WTC11 (cell line): ENCODE data around the gene TEX261. TPM values are rescaled to one million over a fixed set of nuclear protein-coding genes. Genes with fewer than 3 reads are reported as not detected.

Experiments
- ATAC-seq: fragments of 200-7000 bp; cut with Tn5 transposase; 2 replicates; pipeline ENCODE4 v1.10.0; 2021; ENCODE audit warnings: mild to moderate bottlenecking, moderate library complexity
- CTCF ChIA-PET: fragments of 300-600 bp; sonication (Branson Sonifier 250); formaldehyde crosslinking; loops from one replicate; lab custom pipeline; 2021; ENCODE audit warnings: antibody characterized with exemption; lab: Charles Lee
- POLR2A ChIA-PET: fragments of 350-600 bp; sonication (Branson Sonifier 250); formaldehyde crosslinking; loops from one replicate; lab custom pipeline; 2021; ENCODE audit warnings: antibody characterized with exemption; lab: Charles Lee
- DNase-seq: peaks from one replicate; pipeline ENCODE4 v3.0.0; 2021; ENCODE audit warnings: low spot score
- H3K27ac Mint-ChIP-seq: 2 replicates; pipeline ENCODE4 v1.8.0; 2021; ENCODE audit warnings: mixed read lengths
- H3K27me3 Mint-ChIP-seq: 2 replicates; pipeline ENCODE4 v1.8.0; 2021; ENCODE audit warnings: low read depth, mild to moderate bottlenecking, moderate library complexity, mixed read lengths
- H3K36me3 Mint-ChIP-seq: 2 replicates; pipeline ENCODE4 v1.8.0; 2021; ENCODE audit warnings: mixed read lengths
- H3K4me1 Mint-ChIP-seq: 2 replicates; pipeline ENCODE4 v1.8.0; 2022; ENCODE audit warnings: mixed read lengths
- H3K4me3 Mint-ChIP-seq: 2 replicates; pipeline ENCODE4 v1.8.0; 2021; ENCODE audit warnings: mild to moderate bottlenecking, moderate library complexity, mixed read lengths
- H3K9me3 Mint-ChIP-seq: 2 replicates; pipeline ENCODE4 v1.8.0; 2021; ENCODE audit warnings: mixed read lengths
- AR ChIP-seq: fragments of 250-450 bp; sonication (Bioruptor Pico); IDR thresholded peaks from 2 replicates; pipeline ENCODE4 v1.9.0; 2021; ENCODE audit warnings: mild to moderate bottlenecking
- ATF2 ChIP-seq: sonication (generic); formaldehyde crosslinking; IDR thresholded peaks from 2 replicates; pipeline ENCODE4 v1.8.1; 2022; ENCODE audit warnings: low read depth, missing genetic modification reagents, borderline replicate concordance
- ATF6 ChIP-seq: sonication (generic); formaldehyde crosslinking; IDR thresholded peaks from 2 replicates; pipeline ENCODE4 v1.8.1; 2023; ENCODE audit warnings: mild to moderate bottlenecking, missing genetic modification reagents
- CREM ChIP-seq: sonication (generic); formaldehyde crosslinking; IDR thresholded peaks from 2 replicates; pipeline ENCODE4 v1.8.1; 2022; ENCODE audit warnings: mild to moderate bottlenecking, missing genetic modification reagents, moderate library complexity
- ELF4 ChIP-seq: sonication (generic); formaldehyde crosslinking; IDR thresholded peaks from 2 replicates; pipeline ENCODE4 v1.8.1; 2022; ENCODE audit warnings: low read depth, mild to moderate bottlenecking, moderate library complexity, missing genetic modification reagents
- IRF1 ChIP-seq: sonication (generic); formaldehyde crosslinking; IDR thresholded peaks from 2 replicates; pipeline ENCODE4 v1.8.0; 2023; ENCODE audit warnings: missing genetic modification reagents
- MXD4 ChIP-seq: fragments of 250-450 bp; sonication (Bioruptor Pico); IDR thresholded peaks from 2 replicates; pipeline ENCODE4 v1.8.0; 2021; ENCODE audit warnings: mild to moderate bottlenecking, moderate library complexity, borderline replicate concordance
- NFE2L1 ChIP-seq: sonication (generic); formaldehyde crosslinking; IDR thresholded peaks from 2 replicates; pipeline ENCODE4 v1.8.1; 2023; ENCODE audit warnings: missing genetic modification reagents
- NR3C1 ChIP-seq: sonication (generic); formaldehyde crosslinking; conservative IDR thresholded peaks from 2 replicates; pipeline ENCODE4 v1.8.1; 2023; ENCODE audit warnings: low read depth, mild to moderate bottlenecking, missing genetic modification reagents
- USF2 ChIP-seq: sonication (generic); formaldehyde crosslinking; IDR thresholded peaks from 2 replicates; pipeline ENCODE4 v1.8.1; 2023; ENCODE audit warnings: mild to moderate bottlenecking, missing genetic modification reagents, moderate library complexity
- ZBTB21 ChIP-seq: sonication (generic); formaldehyde crosslinking; IDR thresholded peaks from 2 replicates; pipeline ENCODE4 v1.8.1; 2023; ENCODE audit warnings: mild to moderate bottlenecking, missing genetic modification reagents, borderline replicate concordance
- ZMAT4 ChIP-seq: fragments of 250-450 bp; sonication (Bioruptor Pico); IDR thresholded peaks from 2 replicates; pipeline ENCODE4 v1.9.0; 2021; ENCODE audit warnings: mild to moderate bottlenecking
- ZNF121 ChIP-seq: sonication (generic); formaldehyde crosslinking; IDR thresholded peaks from 2 replicates; pipeline ENCODE4 v1.8.0; 2023; ENCODE audit warnings: missing genetic modification reagents
- ZNF219 ChIP-seq: sonication (generic); formaldehyde crosslinking; IDR thresholded peaks from 2 replicates; pipeline ENCODE4 v1.8.0; 2023; ENCODE audit warnings: missing genetic modification reagents, mild to moderate bottlenecking, borderline replicate concordance
- ZNF263 ChIP-seq: sonication (generic); formaldehyde crosslinking; IDR thresholded peaks from 2 replicates; pipeline ENCODE4 v1.8.1; 2022; ENCODE audit warnings: low read depth, mild to moderate bottlenecking, moderate library complexity, missing genetic modification reagents
- ZNF416 ChIP-seq: fragments of 250-450 bp; sonication (Bioruptor Pico); IDR thresholded peaks from 2 replicates; pipeline ENCODE4 v1.9.0; 2021; ENCODE audit warnings: mild to moderate bottlenecking, inconsistent platforms
- total RNA-seq: library from RNA; stranded (reverse); gene quantifications from 3 replicates; pipeline ENCODE4 v1.2.3, GENCODE V29; 2021

Gene TEX261
- total RNA-seq, 1 experiment from 2014 or later: 18.3 TPM

- peaks cover 84% of the 10 kb centered on the region for H3K27me3 Mint-ChIP-seq
- no peak for TF ChIP-seq USF2 (CRISPR knock-in tag)
- no peak for TF ChIP-seq ZNF263 (CRISPR knock-in tag)
- no peak for TF ChIP-seq ATF2 (CRISPR knock-in tag)
- TF ChIP-seq ATF6 (CRISPR knock-in tag): no peak
- no peak for TF ChIP-seq ELF4 (CRISPR knock-in tag)
- TF ChIP-seq IRF1 (CRISPR knock-in tag): no peak
- no peak for TF ChIP-seq ZMAT4 (CRISPR knock-in tag)
- TF ChIP-seq NR3C1 (CRISPR knock-in tag): no peak
- no peak for TF ChIP-seq CREM (CRISPR knock-in tag)
- no peak for TF ChIP-seq ZNF219
- TF ChIP-seq ZBTB21 (CRISPR knock-in tag): no peak
- TF ChIP-seq MXD4: no peak
- TF ChIP-seq AR: no peak
- no peak for TF ChIP-seq ZNF416 (CRISPR knock-in tag)
- TF ChIP-seq NFE2L1 (CRISPR knock-in tag): no peak
- TF ChIP-seq ZNF121 (CRISPR knock-in tag): no peak
- TF ChIP-seq, all 79 proteins: peak for 0
- Mint-ChIP-seq H3K36me3 (no peaks in the 10 kb centered on the region), H3K27ac (no peak overlapping the region), H3K4me1 (peaks cover 26% of the 10 kb centered on the region), H3K9me3 (no peaks in the 10 kb centered on the region), H3K4me3 (no peak overlapping the region)
- CTCF ChIA-PET: interaction anchor here (0.7 to 8.0 kb wide), 6 partner anchors 19 to 479 kb away, joined by 3 to 159 read pairs (median 6); partner anchors contain the start of gene ADD2
- DNase-seq (no peak), ATAC-seq (no peak)
- POLR2A ChIA-PET: interaction anchor here (0.5 to 0.7 kb wide), 2 partner anchors 29 to 113 kb away, joined by 3 to 6 read pairs; no protein-coding TSS in a partner anchor
Measured at GRCh38 chr2:70944111-70944690, 50.5 kb downstream of the TEX261 start.
